Endothelial cell (in vitro differentiated cells): ENCODE measurements around the gene GATAD2A. TPM values are rescaled to one million over a fixed set of nuclear protein-coding genes. Genes with fewer than 3 reads are reported as not detected.

Experiments
- DNase-seq: peaks from one replicate; pipeline ENCODE4 v3.0.0; 2021; ENCODE audit warnings: low spot score
- H3K27ac Mint-ChIP-seq: one replicate; pipeline ENCODE4 v1.8.0; 2021; ENCODE audit warnings: mixed read lengths, inconsistent platforms; ENCODE audit not compliant: unreplicated experiment
- H3K27me3 Mint-ChIP-seq: one replicate; pipeline ENCODE4 v1.8.0; 2021; ENCODE audit warnings: mild to moderate bottlenecking, moderate library complexity, mixed read lengths, inconsistent platforms; ENCODE audit not compliant: unreplicated experiment
- H3K36me3 Mint-ChIP-seq: one replicate; pipeline ENCODE4 v1.8.0; 2021; ENCODE audit warnings: mild to moderate bottlenecking, low read depth, mixed read lengths, inconsistent platforms; ENCODE audit not compliant: unreplicated experiment
- H3K4me1 Mint-ChIP-seq: one replicate; pipeline ENCODE4 v1.8.0; 2021; ENCODE audit warnings: mild to moderate bottlenecking, mixed read lengths, inconsistent platforms; ENCODE audit not compliant: unreplicated experiment
- H3K4me3 Mint-ChIP-seq: one replicate; pipeline ENCODE4 v1.8.0; 2021; ENCODE audit warnings: mild to moderate bottlenecking, mixed read lengths, inconsistent platforms; ENCODE audit not compliant: unreplicated experiment
- H3K9me3 Mint-ChIP-seq: one replicate; pipeline ENCODE4 v1.8.0; 2021; ENCODE audit warnings: mixed read lengths, inconsistent platforms; ENCODE audit not compliant: unreplicated experiment
- CTCF ChIP-seq: fragments of 200-600 bp; sonication (generic); IDR thresholded peaks from one replicate; pipeline ENCODE4 v1.5.0; 2021; ENCODE audit warnings: antibody characterized with exemption; ENCODE audit not compliant: unreplicated experiment
- total RNA-seq: library from RNA; stranded (reverse); fragmentation: NEBNext Ultra II Directional; extraction: Animal tissue kit (Norgen Biotek cat#: 25700); gene quantifications from one replicate; pipeline ENCODE4 v1.2.1, GENCODE V29; 2021; ENCODE audit not compliant: unreplicated experiment

The GATAD2A gene
- total RNA-seq, 1 donor from 2014 or later, result 150 TPM

DNA sequence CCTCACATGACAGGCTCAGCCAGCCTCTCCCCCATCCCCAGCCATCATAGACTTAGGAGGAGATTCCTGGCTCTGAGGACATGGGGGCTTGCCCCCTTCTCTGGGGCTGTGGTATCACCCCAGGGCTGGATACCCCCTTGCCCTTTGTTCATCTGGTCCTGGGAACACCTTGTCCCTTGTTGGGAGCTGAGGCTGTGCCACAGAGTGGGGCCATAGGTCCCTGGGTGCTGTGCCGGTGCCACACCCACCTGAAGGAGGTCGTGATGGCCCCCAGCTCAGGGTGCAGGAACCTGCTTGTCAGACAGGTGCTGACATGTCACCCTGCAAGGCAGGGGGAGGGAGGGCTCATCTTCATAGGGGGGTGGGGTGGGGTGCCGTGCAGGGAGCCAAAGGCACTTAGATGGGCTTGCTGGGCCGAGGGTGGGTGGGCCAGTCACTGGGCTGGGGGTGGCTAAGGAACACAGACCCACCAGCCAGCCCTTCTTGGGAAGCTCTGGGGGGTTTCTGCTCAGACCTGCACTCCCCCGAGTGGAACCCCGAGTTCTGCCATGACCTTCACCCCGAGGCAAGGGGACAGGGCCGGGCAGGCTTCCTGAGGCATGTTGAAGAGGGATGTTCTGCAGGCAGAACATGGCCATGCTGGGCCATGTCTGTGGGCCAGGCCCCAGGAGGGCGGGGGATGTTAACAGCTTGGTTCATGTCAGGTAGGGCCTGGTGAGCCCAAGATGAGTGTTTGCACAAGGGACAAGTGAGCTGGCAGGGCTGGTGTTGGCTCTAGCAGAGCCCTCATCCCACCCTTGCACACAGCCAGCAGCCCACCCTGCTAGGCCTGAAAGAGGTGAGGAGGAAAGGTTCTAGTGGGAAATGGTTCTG, 81.8 kb downstream of the GATAD2A start:
- no peaks in the 10 kb centered on the region for H3K9me3 Mint-ChIP-seq
- H3K36me3 Mint-ChIP-seq, result peaks cover 6% of the 10 kb centered on the region
- no peak for DNase-seq
- peak overlapping the region; percentile 63 for H3K27ac Mint-ChIP-seq
- peaks cover 23% of the 10 kb centered on the region for H3K4me1 Mint-ChIP-seq
- no peak overlapping the region for H3K4me3 Mint-ChIP-seq
- no peak for TF ChIP-seq CTCF
- H3K27me3 Mint-ChIP-seq, result peaks cover 14% of the 10 kb centered on the region

DNA sequence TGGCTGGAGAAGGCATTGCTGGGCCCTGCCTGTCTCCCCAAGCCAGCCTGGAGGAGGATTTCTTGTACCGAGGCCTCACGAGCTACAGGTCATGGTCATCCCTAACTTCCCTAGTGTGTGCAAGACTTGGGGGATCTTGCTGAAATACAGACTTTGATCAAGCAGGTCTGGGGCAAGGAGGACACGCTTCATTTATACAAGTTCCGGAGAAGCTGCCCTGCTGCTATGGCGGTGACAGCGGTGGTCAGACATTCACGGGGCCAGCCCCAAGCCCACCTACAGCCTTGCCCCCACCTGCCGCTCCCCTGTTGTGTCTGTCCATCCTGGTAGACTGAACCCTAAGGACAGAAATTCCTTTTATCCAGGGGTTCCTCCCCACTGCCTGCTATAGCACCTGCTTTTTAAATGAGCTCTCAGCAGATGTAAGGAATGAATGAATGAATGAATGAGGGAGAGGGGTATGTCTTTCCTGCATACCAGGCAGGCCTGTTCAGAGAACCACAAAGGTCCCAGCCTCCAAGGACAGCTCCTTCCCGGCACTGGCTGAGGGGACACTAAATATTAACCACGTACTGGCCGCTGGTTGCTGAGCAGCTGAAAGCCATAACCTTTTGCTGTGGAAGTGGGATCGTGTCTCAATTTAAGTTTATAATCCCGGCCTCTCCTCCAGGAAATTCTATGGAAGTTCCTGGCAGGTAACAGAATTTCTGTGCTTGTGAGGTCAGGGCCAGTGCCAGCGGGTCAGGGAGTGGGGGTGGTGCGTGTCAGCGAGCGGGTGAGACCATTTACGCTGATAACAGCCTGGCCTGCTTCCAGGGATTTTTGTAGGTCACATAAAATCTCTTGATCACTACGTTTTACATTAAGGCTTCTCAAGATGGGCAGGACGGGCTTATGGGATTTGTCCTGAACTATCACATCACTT, 82.7 kb downstream of the GATAD2A start:
- no peak for TF ChIP-seq CTCF
- Mint-ChIP-seq H3K4me1 (peaks cover 23% of the 10 kb centered on the region), H3K4me3 (peak overlapping the region; percentile 21), H3K36me3 (peaks cover 6% of the 10 kb centered on the region), H3K27ac (peak overlapping the region; percentile 94), H3K27me3 (peaks cover 16% of the 10 kb centered on the region), H3K9me3 (no peaks in the 10 kb centered on the region)
- no peak for DNase-seq

GRCh38 chr19:19488875-19489690, 83.6 kb downstream of the GATAD2A start:
- no peaks in the 10 kb centered on the region for H3K9me3 Mint-ChIP-seq
- H3K27ac Mint-ChIP-seq, result peak overlapping the region; percentile 94
- H3K36me3 Mint-ChIP-seq, result peaks cover 6% of the 10 kb centered on the region
- no peak overlapping the region for H3K4me3 Mint-ChIP-seq
- DNase-seq, result peak; percentile 68
- no peak for TF ChIP-seq CTCF
- peaks cover 17% of the 10 kb centered on the region for H3K27me3 Mint-ChIP-seq
- H3K4me1 Mint-ChIP-seq, result peaks cover 23% of the 10 kb centered on the region

DNA sequence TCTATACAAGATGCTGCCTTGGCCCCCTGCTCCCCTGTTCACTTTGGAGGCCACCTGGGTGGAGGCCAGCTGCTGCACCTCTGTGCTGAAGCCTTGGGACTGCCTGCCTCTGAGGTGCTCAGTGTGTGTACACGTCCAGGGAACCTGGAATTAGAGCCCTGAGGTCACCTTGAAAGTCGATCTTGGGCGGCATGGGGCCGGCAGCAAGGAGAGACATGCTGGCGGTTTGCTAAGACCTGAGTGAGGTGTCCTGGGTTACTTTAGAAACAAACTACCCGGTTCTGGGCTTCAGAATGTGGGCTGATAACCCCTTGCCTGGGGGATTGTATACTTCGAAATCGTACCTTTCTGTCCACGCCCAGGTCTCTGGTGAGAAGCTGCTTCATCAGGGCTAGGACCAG, 84.3 kb downstream of the GATAD2A start:
- no peak overlapping the region for H3K4me3 Mint-ChIP-seq
- H3K27me3 Mint-ChIP-seq, result peaks cover 18% of the 10 kb centered on the region
- peak overlapping the region; percentile 94 for H3K27ac Mint-ChIP-seq
- no peaks in the 10 kb centered on the region for H3K9me3 Mint-ChIP-seq
- TF ChIP-seq CTCF, result no peak
- DNase-seq, result no peak
- peaks cover 23% of the 10 kb centered on the region for H3K4me1 Mint-ChIP-seq
- H3K36me3 Mint-ChIP-seq, result peaks cover 10% of the 10 kb centered on the region
